ENCODE results near the gene PRKACG.

PRKACG gene

GRCh38 chr9:69019808-69020207 is 5.9 kb upstream of the PRKACG start:
- no peak for TF ChIP-seq CTCF (IDR thresholded peaks at IDR 0.05)

GRCh38 chr9:69018737-69019136 is 4.8 kb upstream of the PRKACG start:
- no peak for TF ChIP-seq CTCF (IDR thresholded peaks at IDR 0.05)

GRCh38 chr9:69016191-69017096 is 2.5 kb upstream of the PRKACG start:
- TF ChIP-seq CTCF (IDR thresholded peaks at IDR 0.05) = no peak

GRCh38 chr9:69013382-69013727 is 558 bp downstream of the PRKACG start:
- no peak for TF ChIP-seq CTCF (IDR thresholded peaks at IDR 0.05)

- TF ChIP-seq CTCF (IDR thresholded peaks at IDR 0.05) = no peak
These were observed 1.1 kb downstream of the PRKACG start for GRCh38 chr9:69012696-69013381.

- no peak for TF ChIP-seq CTCF (IDR thresholded peaks at IDR 0.05)
These were observed 4.2 kb downstream of the PRKACG start for GRCh38 chr9:69009708-69010107.

GRCh38 chr9:69004836-69005235 is 9.1 kb downstream of the PRKACG start:
- no peak for TF ChIP-seq CTCF (IDR thresholded peaks at IDR 0.05)
